NCI-H2227 (cell line): ENCODE measurements around the gene ANO5.

Experiments used
- DNase-seq: peaks from one replicate; lab custom pipeline; 2025; ENCODE audit not compliant: unreplicated experiment; lab: John Stamatoyannopoulos, UW

ANO5 gene

GRCh38 chr11:22317656-22318055 lies 124.8 kb downstream of the ANO5 start:
- DNase-seq = no peak

GRCh38 chr11:22331771-22332170 lies 138.9 kb downstream of the ANO5 start:
- DNase-seq = no peak
